Nephron progenitor cell (in vitro differentiated cells): Measurements from ENCODE around the gene ARID5B.

Source experiments
- DNase-seq: peaks from one replicate; pipeline ENCODE4 v3.0.0; 2021
- H3K27ac Mint-ChIP-seq: 2 replicates; pipeline ENCODE4 v1.8.0; 2021; ENCODE audit warnings: mild to moderate bottlenecking, moderate library complexity, mixed read lengths
- H3K27me3 Mint-ChIP-seq: 2 replicates; pipeline ENCODE4 v1.8.0; 2021; ENCODE audit warnings: mild to moderate bottlenecking, low read depth, mixed read lengths; ENCODE audit not compliant: poor library complexity
- H3K36me3 Mint-ChIP-seq: 2 replicates; pipeline ENCODE4 v1.8.0; 2021; ENCODE audit warnings: low read depth, mixed read lengths
- H3K4me1 Mint-ChIP-seq: 2 replicates; pipeline ENCODE4 v1.8.0; 2021; ENCODE audit warnings: mixed read lengths
- H3K4me3 Mint-ChIP-seq: 2 replicates; pipeline ENCODE4 v1.8.0; 2021; ENCODE audit warnings: mild to moderate bottlenecking, moderate library complexity, mixed read lengths
- H3K9me3 Mint-ChIP-seq: 2 replicates; pipeline ENCODE4 v1.8.0; 2021; ENCODE audit warnings: mild to moderate bottlenecking, moderate library complexity, mixed read lengths
- CTCF ChIP-seq: fragments of 200-600 bp; sonication (generic); IDR thresholded peaks from 2 replicates; pipeline ENCODE4 v1.5.0; 2021; ENCODE audit warnings: antibody characterized with exemption

The ARID5B gene

GRCh38 chr10:62000726-62001125 lies 99.2 kb downstream of the ARID5B start:
- TF ChIP-seq CTCF, result no peak
- H3K9me3 Mint-ChIP-seq, result peaks cover 3% of the 10 kb centered on the region

GRCh38 chr10:62001898-62002297 lies 100.4 kb downstream of the ARID5B start:
- DNase-seq, result no peak
- no peaks in the 10 kb centered on the region for H3K4me1 Mint-ChIP-seq
- peaks cover 5% of the 10 kb centered on the region for H3K27me3 Mint-ChIP-seq
- no peak overlapping the region for H3K4me3 Mint-ChIP-seq
- no peak overlapping the region for H3K27ac Mint-ChIP-seq
- H3K36me3 Mint-ChIP-seq, result peaks cover 68% of the 10 kb centered on the region
- TF ChIP-seq CTCF, result no peak
- peaks cover 3% of the 10 kb centered on the region for H3K9me3 Mint-ChIP-seq

More at GRCh38 chr10:62000726-62001125, 99.2 kb downstream of the ARID5B start:
- peaks cover 5% of the 10 kb centered on the region for H3K27me3 Mint-ChIP-seq
- H3K4me3 Mint-ChIP-seq, result no peak overlapping the region
- no peaks in the 10 kb centered on the region for H3K4me1 Mint-ChIP-seq
- H3K27ac Mint-ChIP-seq, result no peak overlapping the region
- H3K36me3 Mint-ChIP-seq, result peaks cover 58% of the 10 kb centered on the region
- DNase-seq, result no peak

- H3K9me3 Mint-ChIP-seq, result peaks cover 3% of the 10 kb centered on the region
- H3K4me1 Mint-ChIP-seq, result no peaks in the 10 kb centered on the region
- peaks cover 5% of the 10 kb centered on the region for H3K27me3 Mint-ChIP-seq
- DNase-seq, result no peak
- no peak overlapping the region for H3K4me3 Mint-ChIP-seq
- peaks cover 62% of the 10 kb centered on the region for H3K36me3 Mint-ChIP-seq
- no peak overlapping the region for H3K27ac Mint-ChIP-seq
- no peak for TF ChIP-seq CTCF
These were observed 101.3 kb downstream of the ARID5B start for GRCh38 chr10:62002753-62003152.

GRCh38 chr10:62004042-62004441 lies 102.5 kb downstream of the ARID5B start:
- TF ChIP-seq CTCF, result no peak
- Mint-ChIP-seq H3K4me3 (no peak overlapping the region), H3K36me3 (peaks cover 49% of the 10 kb centered on the region), H3K4me1 (peaks cover 3% of the 10 kb centered on the region), H3K27ac (no peak overlapping the region), H3K27me3 (peaks cover 5% of the 10 kb centered on the region), H3K9me3 (no peaks in the 10 kb centered on the region)
- DNase-seq, result no peak

- Mint-ChIP-seq H3K9me3 (no peaks in the 10 kb centered on the region), H3K4me3 (no peak overlapping the region), H3K27me3 (no peaks in the 10 kb centered on the region), H3K36me3 (peaks cover 48% of the 10 kb centered on the region), H3K27ac (no peak overlapping the region), H3K4me1 (peaks cover 11% of the 10 kb centered on the region)
- TF ChIP-seq CTCF, result no peak
- no peak for DNase-seq
These were observed 103.8 kb downstream of the ARID5B start for GRCh38 chr10:62005281-62005680.

GRCh38 chr10:62005687-62006086 lies 104.2 kb downstream of the ARID5B start:
- peaks cover 47% of the 10 kb centered on the region for H3K36me3 Mint-ChIP-seq
- no peak for TF ChIP-seq CTCF
- no peaks in the 10 kb centered on the region for H3K9me3 Mint-ChIP-seq
- no peak overlapping the region for H3K4me3 Mint-ChIP-seq
- no peak overlapping the region for H3K27ac Mint-ChIP-seq
- no peaks in the 10 kb centered on the region for H3K27me3 Mint-ChIP-seq
- no peak for DNase-seq
- H3K4me1 Mint-ChIP-seq, result peaks cover 11% of the 10 kb centered on the region
